NCI-H1105 (cell line): ENCODE measurements around the gene PDRG1.
A peak's percentile ranks its signal among the peaks of the same experiment; 100 is the strongest.
"Not testable (repeated sequence)": the region's sequence is repeated elsewhere in the genome, so short reads cannot be mapped to it uniquely, and the experiment has no call there.

Source experiments
- DNase-seq: peaks from one replicate; lab custom pipeline; 2025; lab: John Stamatoyannopoulos, UW

PDRG1 gene

DNA sequence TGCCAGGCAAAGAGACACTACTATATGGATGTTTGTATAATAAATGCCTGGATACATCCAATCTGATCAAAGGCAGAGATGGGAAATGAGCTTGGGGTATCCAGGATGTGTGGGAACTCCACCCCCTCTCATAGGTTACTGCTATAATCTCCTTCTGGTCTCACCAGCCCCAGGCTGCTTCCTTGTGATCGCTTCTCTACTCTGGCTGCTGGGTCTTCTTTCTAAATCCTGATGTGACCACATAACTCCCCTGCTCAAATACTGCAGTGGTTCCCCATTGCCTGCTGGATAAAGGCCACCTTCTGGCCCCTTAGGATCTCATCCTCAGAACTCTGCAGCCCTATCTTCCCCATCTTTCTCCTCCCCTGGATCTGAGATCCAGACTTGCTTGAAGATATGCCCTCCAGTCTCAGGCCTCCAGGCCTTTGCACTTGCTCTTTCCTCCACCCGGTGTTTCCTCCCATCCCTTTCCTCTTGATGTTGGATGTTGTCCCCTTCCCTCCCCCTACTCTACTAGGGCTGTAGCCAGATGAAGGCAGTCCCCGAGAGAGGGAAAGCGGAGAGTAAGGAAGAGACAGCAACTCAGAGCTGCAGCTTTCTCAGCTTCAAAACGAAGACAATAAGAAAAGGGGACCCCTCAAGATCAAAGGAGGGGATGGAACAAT, 15.3 kb upstream of the PDRG1 start:
- DNase-seq: peak; percentile 1

DNA sequence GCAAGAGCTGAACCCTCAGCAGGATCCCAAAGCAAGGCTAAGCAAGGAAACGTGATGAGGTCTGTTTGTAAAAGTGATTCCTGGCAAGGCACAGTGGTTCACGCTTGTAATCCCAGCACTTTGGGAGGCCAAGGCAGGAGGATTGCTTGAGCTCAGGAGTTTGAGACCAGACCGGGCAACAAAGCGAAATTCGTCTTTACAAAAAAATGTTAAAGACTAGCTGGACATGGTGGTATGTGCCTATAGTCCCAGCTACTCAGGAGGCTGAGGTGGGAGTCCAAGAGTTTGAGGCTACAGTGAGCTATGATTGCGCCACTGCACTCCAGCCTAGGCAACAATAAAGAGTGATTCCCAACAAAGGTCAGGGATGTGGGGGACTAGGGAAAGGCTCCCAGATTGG, 12.0 kb upstream of the PDRG1 start:
- DNase-seq: no peak

DNA sequence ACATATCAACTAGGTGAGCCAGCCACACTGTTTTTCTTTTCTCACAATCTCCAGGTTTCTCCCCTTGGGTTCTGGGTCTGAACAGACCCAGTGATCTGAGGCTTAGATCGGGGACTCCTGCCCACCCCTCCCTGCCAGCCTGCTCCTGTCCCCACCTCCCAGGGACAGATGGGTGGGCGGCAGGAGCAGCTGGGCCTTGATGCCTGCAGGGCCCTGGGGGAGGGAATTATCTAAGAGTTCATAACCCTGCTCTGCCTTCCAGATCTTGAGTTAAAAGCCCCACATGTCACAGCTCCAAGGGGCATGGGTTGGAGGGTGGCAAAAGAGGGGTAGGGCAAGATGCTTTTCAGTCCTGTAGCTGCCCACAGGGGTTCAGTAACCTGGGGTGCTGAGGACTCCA, 10.9 kb upstream of the PDRG1 start:
- no peak for DNase-seq

GRCh38 chr20:31956556-31957526, 5.0 kb upstream of the PDRG1 start:
- DNase-seq: no peak

- no peak for DNase-seq
Measured at GRCh38 chr20:31954500-31954899, 2.7 kb upstream of the PDRG1 start.

- no peak for DNase-seq
Measured at GRCh38 chr20:31953556-31954148, 1.8 kb upstream of the PDRG1 start.

- no peak for DNase-seq
Measured at GRCh38 chr20:31951203-31951529, 680 bp downstream of the PDRG1 start.

- no peak for DNase-seq
Measured at GRCh38 chr20:31949877-31950646, 1.8 kb downstream of the PDRG1 start.

GRCh38 chr20:31948008-31948407, 3.8 kb downstream of the PDRG1 start:
- DNase-seq: no peak

DNA sequence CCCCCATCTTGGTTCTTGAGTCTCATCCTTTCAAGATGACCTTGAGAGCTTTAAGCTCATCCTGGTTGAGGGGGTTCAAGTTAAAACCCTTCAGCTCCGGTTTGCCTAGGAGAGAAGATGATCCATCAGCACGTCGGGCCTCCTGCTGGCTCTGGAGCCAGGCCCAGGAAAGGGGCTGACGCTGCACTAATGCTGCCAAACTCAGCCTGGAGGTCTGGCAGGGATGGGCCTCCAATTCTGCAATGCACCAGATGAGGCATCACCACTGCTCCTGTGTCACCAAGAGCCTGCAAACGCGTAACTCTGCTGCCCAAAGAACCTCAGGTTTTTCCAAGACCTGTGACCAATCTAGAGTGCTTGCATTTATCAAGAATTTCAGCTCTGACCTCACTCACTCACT, 6.1 kb downstream of the PDRG1 start:
- no peak for DNase-seq

- DNase-seq: no peak
Measured at GRCh38 chr20:31945319-31945718, 6.5 kb downstream of the PDRG1 start.

GRCh38 chr20:31943052-31943471, 8.8 kb downstream of the PDRG1 start:
- DNase-seq: no peak

DNA sequence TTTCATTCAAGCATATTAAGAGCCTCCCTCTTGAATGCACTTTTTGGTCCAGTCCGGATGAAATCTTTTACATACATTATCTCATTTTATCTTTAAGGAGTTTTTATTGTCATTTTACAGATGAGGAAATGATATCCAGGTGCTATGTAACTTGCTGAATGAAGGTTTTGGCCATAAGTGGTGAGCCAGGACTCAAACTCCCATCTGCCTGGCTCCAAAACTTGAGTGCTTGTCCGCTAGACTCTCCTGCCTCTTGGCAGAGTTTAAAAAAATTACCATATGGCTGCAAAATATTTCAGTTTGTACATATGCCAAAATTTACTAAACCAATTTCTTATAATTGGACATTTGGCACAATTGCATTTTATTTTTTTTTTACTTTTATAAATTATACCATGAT, 12.2 kb downstream of the PDRG1 start:
- DNase-seq: no peak

DNA sequence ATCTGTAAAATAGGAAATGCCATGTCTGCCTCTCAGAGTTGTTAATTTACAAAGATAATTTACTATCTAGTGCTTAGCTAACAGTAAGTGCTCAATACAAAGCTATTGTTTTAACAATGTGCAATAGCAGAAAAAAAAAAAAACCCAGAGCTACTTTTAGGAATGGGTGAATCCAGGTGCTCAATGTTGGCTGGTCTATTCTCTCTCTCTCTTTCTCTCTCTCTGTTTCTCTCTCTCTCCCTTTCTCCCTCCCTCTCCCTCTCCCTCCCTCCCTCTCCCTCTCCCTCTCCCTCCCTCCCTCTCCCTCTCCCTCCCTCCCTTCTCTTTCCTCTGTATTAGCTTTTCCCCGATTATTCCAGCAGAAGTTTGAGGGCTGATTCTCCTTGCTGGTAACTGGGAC, 14.0 kb downstream of the PDRG1 start:
- no peak for DNase-seq

- no peak for DNase-seq
Measured at GRCh38 chr20:31936420-31936819, 15.4 kb downstream of the PDRG1 start.

DNA sequence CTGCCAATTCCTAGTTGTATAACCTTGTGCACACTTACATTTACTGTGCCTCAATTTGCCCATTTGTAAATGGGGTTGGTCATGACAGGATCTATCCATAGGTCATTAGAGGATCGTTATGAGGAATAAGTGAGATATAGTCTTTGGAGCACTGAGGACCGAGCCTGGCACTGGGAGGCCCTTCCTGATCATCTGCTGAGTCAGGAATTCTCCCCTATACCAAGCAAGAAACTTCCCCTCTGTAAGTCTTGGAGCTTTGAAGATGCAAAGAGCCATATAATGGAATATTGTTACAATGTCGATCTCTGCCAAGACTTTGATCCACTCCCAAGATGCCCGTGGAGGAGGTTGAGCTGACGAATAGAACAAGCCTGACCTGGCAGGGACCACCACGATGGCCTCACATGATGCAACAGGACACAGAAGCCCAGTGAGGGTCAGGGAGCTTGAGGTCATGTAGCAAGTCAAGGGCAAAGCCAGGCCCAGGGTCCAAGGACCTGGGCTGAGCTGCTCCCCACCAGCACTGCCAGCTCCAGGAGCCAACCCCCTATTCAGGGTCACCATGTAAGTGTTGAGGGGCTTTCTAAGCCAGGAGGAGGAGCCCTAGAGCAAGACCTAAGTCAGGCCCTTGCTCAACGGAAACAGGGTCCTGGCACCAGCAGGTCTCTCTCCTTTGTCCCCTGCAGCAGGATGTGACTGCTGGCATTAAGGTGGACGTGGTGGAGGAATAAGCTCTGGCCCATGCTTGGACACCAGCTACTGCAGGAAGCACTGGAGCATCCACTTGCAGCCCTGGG, 16.7 kb downstream of the PDRG1 start:
- DNase-seq: no peak

GRCh38 chr20:31934491-31934890, 17.4 kb downstream of the PDRG1 start:
- no peak for DNase-seq

DNA sequence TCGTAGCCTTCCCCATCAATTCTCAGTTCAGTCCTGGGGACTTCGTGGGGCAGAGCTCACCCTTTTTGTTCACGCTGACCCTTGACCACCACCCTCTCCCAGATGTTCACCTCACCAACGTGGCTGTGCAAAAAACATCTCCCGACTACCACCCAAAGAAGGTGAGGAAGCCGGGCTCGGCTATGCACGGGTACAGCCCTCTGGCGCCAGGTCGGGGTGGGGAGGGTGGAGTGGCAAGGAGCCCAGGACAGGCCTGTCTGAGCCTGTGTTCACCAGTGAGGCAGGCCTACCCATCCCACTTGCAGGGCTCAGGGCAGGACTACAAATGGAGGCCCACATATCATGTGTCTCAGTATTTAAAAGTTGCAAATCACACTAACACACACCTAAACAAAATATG, 18.1 kb downstream of the PDRG1 start:
- no peak for DNase-seq

DNA sequence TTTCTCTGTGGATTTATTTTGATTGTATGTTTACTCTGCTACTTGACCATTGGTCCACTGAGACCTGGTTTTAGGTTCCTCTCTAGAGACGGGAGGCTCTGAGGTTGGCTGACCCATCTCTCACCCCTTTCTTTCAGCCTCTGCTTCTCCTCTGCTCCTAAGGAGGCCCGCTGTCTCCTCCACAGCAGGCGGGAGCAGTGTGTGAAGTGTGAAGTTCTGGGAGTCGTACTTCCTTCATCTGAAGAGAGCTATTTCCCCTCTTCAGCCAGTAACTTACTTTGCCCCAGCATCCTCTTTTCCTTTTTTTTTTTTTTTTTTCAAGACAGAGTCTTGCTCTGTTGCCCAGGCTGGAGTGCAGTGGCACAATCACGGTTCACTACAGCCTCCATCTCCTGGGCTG, 21.1 kb downstream of the PDRG1 start:
- no peak for DNase-seq

GRCh38 chr20:31929631-31930030, 22.2 kb downstream of the PDRG1 start:
- DNase-seq: not testable (repeated sequence)

DNA sequence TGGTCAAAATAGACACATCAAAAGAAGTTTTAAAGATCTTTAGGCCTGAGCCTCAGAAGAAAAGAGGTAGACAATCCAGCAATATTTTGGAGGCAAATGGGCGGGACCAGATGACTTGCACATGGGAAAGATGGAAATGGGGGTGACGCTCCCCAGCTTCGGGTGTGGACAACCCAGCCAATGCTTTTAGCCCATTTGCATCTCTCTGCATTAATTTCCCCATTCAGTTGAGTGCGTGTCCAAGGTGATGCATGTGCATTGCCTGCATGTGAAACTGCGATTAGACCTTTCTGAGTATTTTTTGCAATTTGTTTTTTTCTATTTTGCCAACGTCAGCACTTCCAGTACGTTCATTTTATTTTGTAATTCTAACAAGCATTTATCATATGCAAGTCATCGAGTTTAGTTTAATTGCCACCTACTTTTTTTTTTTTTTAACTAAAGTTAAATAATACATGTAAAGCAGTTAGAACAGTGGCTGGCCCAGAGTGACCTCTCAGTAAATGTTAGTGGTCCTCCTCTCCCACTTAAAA, 24.2 kb downstream of the PDRG1 start:
- no peak for DNase-seq
